HEK293T (cell line): Measurements from ENCODE around the gene KCMF1.

Experiments used
- ARNT ChIP-seq: fragments of 450-650 bp; IDR thresholded peaks from 2 replicates; pipeline ENCODE4 v1.6.1; 2017; ENCODE audit warnings: mild to moderate bottlenecking
- BHLHE40 ChIP-seq: fragments of 450-650 bp; IDR thresholded peaks from 2 replicates; pipeline ENCODE4 v1.6.1; 2016; ENCODE audit warnings: mild to moderate bottlenecking, moderate library complexity, borderline replicate concordance
- CTBP1 ChIP-seq: fragments of 450-650 bp; IDR thresholded peaks from 2 replicates; pipeline ENCODE4 v1.6.1; 2016; ENCODE audit warnings: borderline replicate concordance
- ELF4 ChIP-seq: fragments of 450-650 bp; IDR thresholded peaks from 2 replicates; pipeline ENCODE4 v1.6.1; 2017; ENCODE audit warnings: antibody characterized with exemption
- FOXA1 ChIP-seq: fragments of 450-650 bp; IDR thresholded peaks from 2 replicates; pipeline ENCODE4 v1.6.1; 2016; ENCODE audit warnings: mild to moderate bottlenecking
- FOXK2 ChIP-seq: fragments of 450-650 bp; IDR thresholded peaks from 2 replicates; pipeline ENCODE4 v1.6.1; 2016; ENCODE audit warnings: mild to moderate bottlenecking
- FOXM1 ChIP-seq: fragments of 450-650 bp; IDR thresholded peaks from 2 replicates; pipeline ENCODE4 v1.6.1; 2017; ENCODE audit warnings: mild to moderate bottlenecking, borderline replicate concordance
- HDGF ChIP-seq: fragments of 450-650 bp; IDR thresholded peaks from 2 replicates; pipeline ENCODE4 v1.6.1; 2017; ENCODE audit warnings: antibody characterized with exemption, borderline replicate concordance
- LEF1 ChIP-seq: fragments of 450-650 bp; IDR thresholded peaks from 2 replicates; pipeline ENCODE4 v1.6.1; 2017; ENCODE audit warnings: mild to moderate bottlenecking, borderline replicate concordance
- SP1 ChIP-seq: fragments of 450-650 bp; IDR thresholded peaks from 2 replicates; pipeline ENCODE4 v1.6.1; 2017
- SUZ12 ChIP-seq: fragments of 450-650 bp; IDR thresholded peaks from 2 replicates; pipeline ENCODE4 v1.6.1; 2016; ENCODE audit warnings: mild to moderate bottlenecking
- TARDBP ChIP-seq: fragments of 450-650 bp; IDR thresholded peaks from 2 replicates; pipeline ENCODE4 v1.6.1; 2016
- ZNF384 ChIP-seq: fragments of 450-650 bp; IDR thresholded peaks from 2 replicates; pipeline ENCODE4 v1.6.1; 2016
- TF ChIP-seq, protein P1 (sequence below): fragments of 450-650 bp; IDR thresholded peaks from 2 replicates; pipeline ENCODE4 v1.6.1; 2016

GRCh38 chr2:84939426-84940087 lies 31.4 kb upstream of the KCMF1 start:
- no peak for TF ChIP-seq FOXA1
- no peak for TF ChIP-seq FOXM1
- TF ChIP-seq SUZ12: no peak
- no peak for TF ChIP-seq ARNT
- TF ChIP-seq CTBP1: no peak
- TF ChIP-seq SP1: no peak
- no peak for TF ChIP-seq TARDBP
- no peak for TF ChIP-seq BHLHE40
- no peak for TF ChIP-seq HDGF
- TF ChIP-seq, protein P1, sequence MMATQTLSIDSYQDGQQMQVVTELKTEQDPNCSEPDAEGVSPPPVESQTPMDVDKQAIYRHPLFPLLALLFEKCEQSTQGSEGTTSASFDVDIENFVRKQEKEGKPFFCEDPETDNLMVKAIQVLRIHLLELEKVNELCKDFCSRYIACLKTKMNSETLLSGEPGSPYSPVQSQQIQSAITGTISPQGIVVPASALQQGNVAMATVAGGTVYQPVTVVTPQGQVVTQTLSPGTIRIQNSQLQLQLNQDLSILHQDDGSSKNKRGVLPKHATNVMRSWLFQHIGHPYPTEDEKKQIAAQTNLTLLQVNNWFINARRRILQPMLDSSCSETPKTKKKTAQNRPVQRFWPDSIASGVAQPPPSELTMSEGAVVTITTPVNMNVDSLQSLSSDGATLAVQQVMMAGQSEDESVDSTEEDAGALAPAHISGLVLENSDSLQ: no peak
- TF ChIP-seq LEF1: no peak
- TF ChIP-seq ZNF384: no peak
- no peak for TF ChIP-seq ELF4
- TF ChIP-seq FOXK2: no peak
